Measurements from ENCODE around the gene YOD1. TPM values are rescaled to one million over a fixed set of nuclear protein-coding genes. Genes with fewer than 3 reads are reported as not detected.

Gene YOD1
- total and polyA plus RNA-seq, 2 of the 13 experiments (the other 11 are each of a cell fraction or from before 2014, with no cell fraction given): 3.4 to 9.1 TPM

- ATAC-seq: no peak
- H3K27me3 ChIP-seq (ENCODE audit: control insufficient read depth in 1 of 2, insufficient read depth in 2 of 2, low read length in 2 of 2): no peaks in the 10 kb centered on the region
- H3K4me1 ChIP-seq (ENCODE audit: insufficient read depth, low read length): peaks cover 4% of the 10 kb centered on the region
- no peak overlapping the region for H2AFZ ChIP-seq (ENCODE audit: low read length)
- in situ Hi-C loops (cut with HindIII; ENCODE audit: extremely low pct_ligation_motif_present, low pct_unique_long_range_greater_than_20kb) (no loop called here), intact Hi-C loops (cut with micrococcal nuclease; ENCODE audit: unreplicated experiment) (no loop called here)
- CTCF ChIA-PET (ENCODE audit: low intra/inter-chr PET ratio, low total read pairs): no interaction called here
- FAIRE-seq: no peak
- no peaks in the 10 kb centered on the region for H3K9me3 ChIP-seq (ENCODE audit: low read length)
- no peak overlapping the region for H3K4me3 ChIP-seq (replicated peaks in 1 of 3; ENCODE audit: insufficient read depth in 1 of 3, low read depth in 2 of 3, low read length in 3 of 3)
- POLR2A ChIA-PET: no interaction called here
- DNase-seq (ENCODE audit: low spot score): no peak
- 100% methylated on average over 1 of the region's 1 CpG for WGBS (ENCODE audit: low lambda C conversion rate)
- H3K79me2 ChIP-seq (ENCODE audit: insufficient read depth, low read length): no peaks in the 10 kb centered on the region
- H3K4me2 ChIP-seq (ENCODE audit: low read depth, low read length): no peak overlapping the region
- no TSS peak for BruUV-seq (replicated peaks)
- H3K36me3 ChIP-seq (replicated peaks in 1 of 2; ENCODE audit: control insufficient read depth in 1 of 2, insufficient read depth in 2 of 2, low read length in 2 of 2): peaks cover 4 to 25% of the 10 kb centered on the region in 2 experiments; a peak in 4 of 5 replicates
- H3K27ac ChIP-seq (ENCODE audit: extremely low read length, insufficient read depth, low read length): no peak overlapping the region
- H4K20me1 ChIP-seq (ENCODE audit: insufficient read depth, low read length): no peaks in the 10 kb centered on the region
- TF ChIP-seq NFRKB (IDR thresholded peaks at IDR 0.05) (no peak), ZBTB20 (CRISPR knock-in tag; IDR thresholded peaks at IDR 0.05; ENCODE audit: borderline replicate concordance, low read depth) (no peak), AKAP8 (CRISPR knock-in tag; IDR thresholded peaks at IDR 0.05) (no peak), ZNF30 (CRISPR knock-in tag; IDR thresholded peaks at IDR 0.05) (no peak), HIC2 (CRISPR knock-in tag; IDR thresholded peaks at IDR 0.05; ENCODE audit: low read depth) (no peak)
- no peak overlapping the region for H3K9ac ChIP-seq (ENCODE audit: insufficient read depth, low read depth, low read length)
Measured at GRCh38 chr1:207062058-207062457, 11.1 kb upstream of the YOD1 start.

- H2AFZ ChIP-seq (ENCODE audit: low read length): no peak overlapping the region
- WGBS (ENCODE audit: low lambda C conversion rate): 81% methylated on average over 3 of the region's 3 CpGs
- ATAC-seq (no peak), FAIRE-seq (no peak), DNase-seq (ENCODE audit: low spot score) (no peak)
- H3K36me3 ChIP-seq (replicated peaks in 1 of 2; ENCODE audit: control insufficient read depth in 1 of 2, insufficient read depth in 2 of 2, low read length in 2 of 2): peaks cover 4 to 25% of the 10 kb centered on the region in 2 experiments; a peak in 4 of 5 replicates
- H3K79me2 ChIP-seq (ENCODE audit: insufficient read depth, low read length): no peaks in the 10 kb centered on the region
- no peaks in the 10 kb centered on the region for H3K4me1 ChIP-seq (ENCODE audit: insufficient read depth, low read length)
- CTCF ChIA-PET (ENCODE audit: low intra/inter-chr PET ratio, low total read pairs): no interaction called here
- H3K4me2 ChIP-seq (ENCODE audit: low read depth, low read length): no peak overlapping the region
- no peaks in the 10 kb centered on the region for H4K20me1 ChIP-seq (ENCODE audit: insufficient read depth, low read length)
- H3K27ac ChIP-seq (ENCODE audit: extremely low read length, insufficient read depth, low read length): no peak overlapping the region
- H3K9me3 ChIP-seq (ENCODE audit: low read length): no peaks in the 10 kb centered on the region
- in situ Hi-C loops (cut with HindIII; ENCODE audit: extremely low pct_ligation_motif_present, low pct_unique_long_range_greater_than_20kb) (no loop called here), intact Hi-C loops (cut with micrococcal nuclease; ENCODE audit: unreplicated experiment) (no loop called here)
- H3K4me3 ChIP-seq (replicated peaks in 1 of 3; ENCODE audit: insufficient read depth in 1 of 3, low read depth in 2 of 3, low read length in 3 of 3): no peak overlapping the region
- no peak overlapping the region for H3K9ac ChIP-seq (ENCODE audit: insufficient read depth, low read depth, low read length)
- POLR2A ChIA-PET: interaction anchor here (1.3 kb wide), 1 partner anchor 15 kb away, joined by 3 read pairs; no protein-coding TSS in a partner anchor
- no TSS peak for BruUV-seq (replicated peaks)
- TF ChIP-seq ATF7 (IDR thresholded peaks at IDR 0.05): peak; percentile 95
- TF ChIP-seq ATF7 (CRISPR knock-in tag; IDR thresholded peaks at IDR 0.05): no peak
- TF ChIP-seq ZNF713 (CRISPR knock-in tag; IDR thresholded peaks at IDR 0.05): no peak
- H3K27me3 ChIP-seq (ENCODE audit: control insufficient read depth in 1 of 2, insufficient read depth in 2 of 2, low read length in 2 of 2): no peaks in the 10 kb centered on the region
Measured at GRCh38 chr1:207060596-207060995, 9.6 kb upstream of the YOD1 start.
